Measurements from ENCODE around the gene EGFL7.

DNA sequence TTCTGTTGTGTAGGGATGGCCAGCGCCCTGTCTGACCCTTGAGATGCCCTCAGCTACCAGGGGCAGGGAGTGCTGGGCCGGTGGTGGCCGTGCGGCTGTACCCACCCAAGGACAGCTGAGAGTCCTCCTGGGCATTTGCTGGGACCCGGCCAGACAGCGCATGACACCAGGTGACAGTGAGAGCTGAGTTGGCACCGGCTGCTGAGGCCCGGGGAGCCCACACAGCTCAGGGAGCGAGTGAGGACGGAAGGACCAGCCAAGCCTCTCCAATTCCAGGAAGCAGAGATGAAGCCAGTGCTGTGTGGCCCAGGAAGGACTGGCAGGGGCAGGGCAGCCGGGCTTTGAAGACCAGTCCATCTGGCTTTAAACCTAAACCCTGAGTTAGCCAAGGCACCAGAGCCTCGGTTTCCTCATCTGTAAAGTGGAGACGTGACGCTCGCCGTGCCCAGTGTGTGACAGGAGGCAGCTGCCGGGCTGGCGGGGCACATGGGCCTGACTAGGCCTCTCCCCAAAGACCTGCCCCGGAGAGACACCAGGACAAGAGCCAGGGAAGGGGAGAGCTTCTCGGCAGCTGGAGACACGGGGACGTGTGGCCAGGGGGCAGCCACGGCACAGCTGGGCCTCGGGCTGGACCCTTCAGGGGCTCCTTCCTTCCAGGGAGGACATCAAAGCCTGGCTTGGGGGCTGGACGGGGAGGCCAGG is 27.5 kb downstream of the EGFL7 start:
- TF ChIP-seq, protein P1, sequence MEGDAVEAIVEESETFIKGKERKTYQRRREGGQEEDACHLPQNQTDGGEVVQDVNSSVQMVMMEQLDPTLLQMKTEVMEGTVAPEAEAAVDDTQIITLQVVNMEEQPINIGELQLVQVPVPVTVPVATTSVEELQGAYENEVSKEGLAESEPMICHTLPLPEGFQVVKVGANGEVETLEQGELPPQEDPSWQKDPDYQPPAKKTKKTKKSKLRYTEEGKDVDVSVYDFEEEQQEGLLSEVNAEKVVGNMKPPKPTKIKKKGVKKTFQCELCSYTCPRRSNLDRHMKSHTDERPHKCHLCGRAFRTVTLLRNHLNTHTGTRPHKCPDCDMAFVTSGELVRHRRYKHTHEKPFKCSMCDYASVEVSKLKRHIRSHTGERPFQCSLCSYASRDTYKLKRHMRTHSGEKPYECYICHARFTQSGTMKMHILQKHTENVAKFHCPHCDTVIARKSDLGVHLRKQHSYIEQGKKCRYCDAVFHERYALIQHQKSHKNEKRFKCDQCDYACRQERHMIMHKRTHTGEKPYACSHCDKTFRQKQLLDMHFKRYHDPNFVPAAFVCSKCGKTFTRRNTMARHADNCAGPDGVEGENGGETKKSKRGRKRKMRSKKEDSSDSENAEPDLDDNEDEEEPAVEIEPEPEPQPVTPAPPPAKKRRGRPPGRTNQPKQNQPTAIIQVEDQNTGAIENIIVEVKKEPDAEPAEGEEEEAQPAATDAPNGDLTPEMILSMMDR (IDR thresholded peaks at IDR 0.05; ENCODE audit: low read depth, low read length, missing input control) = no peak
- TF ChIP-seq TAF1 (conservative IDR thresholded peaks at IDR 0.05) = no peak
- TF ChIP-seq GABPA (IDR thresholded peaks at IDR 0.05 in 1 of 2, conservative IDR thresholded peaks at IDR 0.05 in 1 of 2) = no peak
